Measurements from ENCODE around the gene NCBP2L.

Gene NCBP2L

GRCh38 chrX:107777536-107777832 is at the start of gene NCBP2L:
Gene NCBP2L (plus strand): TSS chrX:107777733. CDS start chrX:107794221, 16,488 bp downstream.
- H3K79me2 ChIP-seq (ENCODE audit: insufficient read depth, low read length) = no peaks in the 10 kb centered on the region
- H4K20me1 ChIP-seq (ENCODE audit: insufficient read depth, low read length) = no peaks in the 10 kb centered on the region
- H3K4me3 ChIP-seq (ENCODE audit: low read depth, low read length, poor library complexity, severe bottlenecking) = no peak within 1 kb of the TSS
- no peaks in the 10 kb centered on the region for H3K27me3 ChIP-seq (ENCODE audit: insufficient read depth, low read length)
- H3K9me2 ChIP-seq (ENCODE audit: low read depth, low read length) = no peaks in the 10 kb centered on the region
- TF ChIP-seq EZH2 (IDR thresholded peaks at IDR 0.05; ENCODE audit: borderline replicate concordance, low read length) = no peak
- TF ChIP-seq CTCF (IDR thresholded peaks at IDR 0.05; ENCODE audit: low read length) = no peak
- peaks cover 10% of the 10 kb centered on the region for H3K4me1 ChIP-seq (ENCODE audit: insufficient read depth, low read length, severe bottlenecking)
- H3K27ac ChIP-seq (ENCODE audit: low read depth, low read length, poor library complexity, severe bottlenecking) = no peak within 1 kb of the TSS
- no peaks in the 10 kb centered on the region for H3F3A ChIP-seq (ENCODE audit: insufficient read depth, low read length)
- H3K9ac ChIP-seq (ENCODE audit: low read length) = no peak within 1 kb of the TSS
- no peaks in the 10 kb centered on the region for H3K36me3 ChIP-seq (ENCODE audit: insufficient read depth, low read length)
- H3K9me3 ChIP-seq (ENCODE audit: low read length) = no peaks in the 10 kb centered on the region
- H3K4me2 ChIP-seq (ENCODE audit: low read length) = peak within 1 kb of the TSS; percentile 44
- H2AFZ ChIP-seq (ENCODE audit: low read length) = no peak within 1 kb of the TSS

GRCh38 chrX:107728371-107729099 is 49.0 kb upstream of the NCBP2L start:
- Histone ChIP-seq H3K4me3 (ENCODE audit: low read depth, low read length, poor library complexity, severe bottlenecking) (no peak overlapping the region), H3K79me2 (ENCODE audit: insufficient read depth, low read length) (no peaks in the 10 kb centered on the region), H3K4me1 (ENCODE audit: insufficient read depth, low read length, severe bottlenecking) (no peaks in the 10 kb centered on the region), H3K9ac (ENCODE audit: low read length) (no peak overlapping the region), H3K4me2 (ENCODE audit: low read length) (no peak overlapping the region), H3K36me3 (ENCODE audit: insufficient read depth, low read length) (no peaks in the 10 kb centered on the region), H3K27me3 (ENCODE audit: insufficient read depth, low read length) (no peaks in the 10 kb centered on the region), H2AFZ (ENCODE audit: low read length) (no peak overlapping the region), H4K20me1 (ENCODE audit: insufficient read depth, low read length) (no peaks in the 10 kb centered on the region), H3K9me3 (ENCODE audit: low read length) (no peaks in the 10 kb centered on the region), H3K9me2 (ENCODE audit: low read depth, low read length) (no peaks in the 10 kb centered on the region), H3K27ac (ENCODE audit: low read depth, low read length, poor library complexity, severe bottlenecking) (no peak overlapping the region), H3F3A (ENCODE audit: insufficient read depth, low read length) (no peaks in the 10 kb centered on the region)
- TF ChIP-seq CTCF (IDR thresholded peaks at IDR 0.05; ENCODE audit: low read length) (no peak), EZH2 (IDR thresholded peaks at IDR 0.05; ENCODE audit: borderline replicate concordance, low read length) (no peak)

DNA sequence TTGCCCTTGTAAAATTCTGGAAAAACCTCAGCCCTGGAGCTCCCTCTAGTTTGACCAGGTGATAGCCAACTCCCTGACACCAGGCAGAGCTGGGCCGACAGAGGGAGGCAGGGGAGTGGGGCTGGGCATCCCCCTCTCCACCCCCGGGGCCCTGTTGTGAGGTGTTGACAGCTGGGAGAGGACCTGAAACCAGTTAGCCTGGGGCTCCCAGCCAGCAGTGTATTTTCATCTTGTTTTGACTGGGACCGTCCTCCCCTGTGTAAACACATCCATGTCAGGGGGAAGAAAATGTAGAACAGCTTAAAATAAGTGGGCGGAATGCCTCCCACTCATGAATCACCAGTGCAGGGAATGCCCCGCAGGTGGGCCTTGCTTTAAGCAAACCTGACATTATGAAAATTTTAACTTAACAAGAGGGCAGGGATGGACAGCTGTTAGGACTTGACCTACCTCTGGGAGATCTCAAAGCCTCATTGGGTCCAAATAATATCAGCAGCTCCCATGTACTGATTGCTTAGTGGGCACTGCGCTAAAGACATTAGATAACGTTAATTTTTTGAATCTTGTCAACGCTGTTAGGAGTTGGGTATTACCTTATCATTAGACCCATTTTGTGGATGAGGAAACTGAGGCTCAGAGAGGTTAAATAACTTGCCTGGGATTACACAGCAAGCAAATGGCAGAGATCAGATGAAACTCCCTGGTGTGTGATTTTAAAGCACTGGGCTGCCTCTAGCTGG is 47.8 kb upstream of the NCBP2L start:
- Histone ChIP-seq H3K9me3 (ENCODE audit: low read length) (no peaks in the 10 kb centered on the region), H4K20me1 (ENCODE audit: insufficient read depth, low read length) (no peaks in the 10 kb centered on the region), H3K36me3 (ENCODE audit: insufficient read depth, low read length) (no peaks in the 10 kb centered on the region), H3K9ac (ENCODE audit: low read length) (no peak overlapping the region), H3K9me2 (ENCODE audit: low read depth, low read length) (no peaks in the 10 kb centered on the region), H2AFZ (ENCODE audit: low read length) (no peak overlapping the region), H3K4me1 (ENCODE audit: insufficient read depth, low read length, severe bottlenecking) (no peaks in the 10 kb centered on the region), H3K4me3 (ENCODE audit: low read depth, low read length, poor library complexity, severe bottlenecking) (no peak overlapping the region), H3K27me3 (ENCODE audit: insufficient read depth, low read length) (no peaks in the 10 kb centered on the region), H3F3A (ENCODE audit: insufficient read depth, low read length) (no peaks in the 10 kb centered on the region), H3K27ac (ENCODE audit: low read depth, low read length, poor library complexity, severe bottlenecking) (no peak overlapping the region), H3K79me2 (ENCODE audit: insufficient read depth, low read length) (no peaks in the 10 kb centered on the region), H3K4me2 (ENCODE audit: low read length) (no peak overlapping the region)
- TF ChIP-seq EZH2 (IDR thresholded peaks at IDR 0.05; ENCODE audit: borderline replicate concordance, low read length) (no peak), CTCF (IDR thresholded peaks at IDR 0.05; ENCODE audit: low read length) (no peak)

Data from OCI-LY1 (cell line).